Measurements from ENCODE around the gene TTC13. TPM values are rescaled to one million over a fixed set of nuclear protein-coding genes. Genes with fewer than 3 reads are reported as not detected.

Gene TTC13
- polyA plus RNA-seq, 1 of the 3 experiments (the other 2 are of a cell fraction) = 5.5 TPM

GRCh38 chr1:230979389-230979716 is 692 bp upstream of the TTC13 start:
- WGBS (ENCODE audit: low lambda C conversion rate) = 5% methylated on average over 12 of the region's 12 CpGs
- H4K20me1 ChIP-seq (ENCODE audit: insufficient read depth) = no peaks in the 10 kb centered on the region
- H3K27me3 ChIP-seq (ENCODE audit: insufficient read depth) = no peaks in the 10 kb centered on the region
- H3K9ac ChIP-seq = peak overlapping the region; percentile 64
- ChIA-PET POLR2A (interaction anchor here (1.2 kb wide), 1 partner anchor 236 kb away, joined by 3 read pairs; no protein-coding TSS in a partner anchor), CTCF (interaction anchor here (0.7 to 1.8 kb wide), 12 partner anchors 9 to 337 kb away, joined by 3 to 7 read pairs (median 4); partner anchors contain the start of gene COG2)
- peaks cover 6 to 26% of the 10 kb centered on the region in 2 experiments for H3K36me3 ChIP-seq (replicated peaks in 1 of 2; ENCODE audit: control insufficient read depth in 1 of 2, insufficient read depth in 2 of 2, low read length in 1 of 2)
- H3K79me2 ChIP-seq (ENCODE audit: insufficient read depth) = peaks cover 48% of the 10 kb centered on the region
- peak overlapping the region; percentile 92 for H2AFZ ChIP-seq (ENCODE audit: low read depth)
- H3K4me3 ChIP-seq (ENCODE audit: low read depth in 2 of 2, low read length in 1 of 2) = peak overlapping the region; percentile 85 to 92
- H3K4me2 ChIP-seq = peak overlapping the region; percentile 73
- TF ChIP-seq FOXJ3 (CRISPR knock-in tag; IDR thresholded peaks at IDR 0.05) (no peak), RCOR1 (IDR thresholded peaks at IDR 0.05; ENCODE audit: low read length) (no peak), RFX5 (IDR thresholded peaks at IDR 0.05; ENCODE audit: low read length) (no peak), SMC3 (IDR thresholded peaks at IDR 0.05; ENCODE audit: low read depth, low read length) (no peak), MEF2A (IDR thresholded peaks at IDR 0.05; ENCODE audit: borderline replicate concordance, low read depth) (no peak)
- no peaks in the 10 kb centered on the region for H3K9me3 ChIP-seq
- no peaks in the 10 kb centered on the region for H3K9me2 ChIP-seq
- H3K27ac ChIP-seq (ENCODE audit: low read depth in 2 of 2, low read length in 1 of 2) = peak overlapping the region in 1 of 2 experiments; percentile 76; a peak in 3 of 4 replicates
- no peaks in the 10 kb centered on the region for H3F3A ChIP-seq (replicated peaks; ENCODE audit: insufficient read depth)
- no peak for DNase-seq
- peaks cover 0 to 13% of the 10 kb centered on the region in 2 experiments; a peak in 3 of 4 replicates for H3K4me1 ChIP-seq (ENCODE audit: control insufficient read depth in 1 of 2, insufficient read depth in 2 of 2, low read depth in 1 of 2, low read length in 1 of 2)

GRCh38 chr1:230977761-230978490 is 735 bp downstream of the TTC13 start:
- peaks cover 0 to 13% of the 10 kb centered on the region in 2 experiments; a peak in 3 of 4 replicates for H3K4me1 ChIP-seq (ENCODE audit: control insufficient read depth in 1 of 2, insufficient read depth in 2 of 2, low read depth in 1 of 2, low read length in 1 of 2)
- peak overlapping the region; percentile 67 for H2AFZ ChIP-seq (ENCODE audit: low read depth)
- H4K20me1 ChIP-seq (ENCODE audit: insufficient read depth) = no peaks in the 10 kb centered on the region
- H3K27me3 ChIP-seq (ENCODE audit: insufficient read depth) = no peaks in the 10 kb centered on the region
- no peak for DNase-seq
- H3K4me3 ChIP-seq (ENCODE audit: low read depth in 2 of 2, low read length in 1 of 2) = peak overlapping the region; percentile 85 to 92
- POLR2A ChIA-PET = interaction anchor here (1.2 kb wide), 1 partner anchor 237 kb away, joined by 3 read pairs; no protein-coding TSS in a partner anchor
- H3F3A ChIP-seq (replicated peaks; ENCODE audit: insufficient read depth) = peaks cover 5% of the 10 kb centered on the region
- peaks cover 6 to 23% of the 10 kb centered on the region in 2 experiments for H3K36me3 ChIP-seq (replicated peaks in 1 of 2; ENCODE audit: control insufficient read depth in 1 of 2, insufficient read depth in 2 of 2, low read length in 1 of 2)
- WGBS (ENCODE audit: low lambda C conversion rate) = 8% methylated on average over 12 of the region's 52 CpGs
- no peaks in the 10 kb centered on the region for H3K9me3 ChIP-seq
- peak overlapping the region; percentile 80 for H3K4me2 ChIP-seq
- peaks cover 48% of the 10 kb centered on the region for H3K79me2 ChIP-seq (ENCODE audit: insufficient read depth)
- peak overlapping the region; percentile 44 for H3K9ac ChIP-seq
- TF ChIP-seq, protein P1, sequence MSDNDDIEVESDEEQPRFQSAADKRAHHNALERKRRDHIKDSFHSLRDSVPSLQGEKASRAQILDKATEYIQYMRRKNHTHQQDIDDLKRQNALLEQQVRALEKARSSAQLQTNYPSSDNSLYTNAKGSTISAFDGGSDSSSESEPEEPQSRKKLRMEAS (IDR thresholded peaks at IDR 0.05; ENCODE audit: low read depth) = 0 out of 2 replicates have a peak, but pooled peaks have one; percentile 18
- TF ChIP-seq GATA2 (CRISPR knock-in tag; IDR thresholded peaks at IDR 0.05) (peak; percentile 61), MXI1 (IDR thresholded peaks at IDR 0.05; ENCODE audit: low read depth, low read length) (0 out of 2 replicates have a peak, but pooled peaks have one; percentile 9), RXRA (IDR thresholded peaks at IDR 0.05; ENCODE audit: borderline replicate concordance, low read depth) (no peak)
- TF ChIP-seq, protein P2, sequence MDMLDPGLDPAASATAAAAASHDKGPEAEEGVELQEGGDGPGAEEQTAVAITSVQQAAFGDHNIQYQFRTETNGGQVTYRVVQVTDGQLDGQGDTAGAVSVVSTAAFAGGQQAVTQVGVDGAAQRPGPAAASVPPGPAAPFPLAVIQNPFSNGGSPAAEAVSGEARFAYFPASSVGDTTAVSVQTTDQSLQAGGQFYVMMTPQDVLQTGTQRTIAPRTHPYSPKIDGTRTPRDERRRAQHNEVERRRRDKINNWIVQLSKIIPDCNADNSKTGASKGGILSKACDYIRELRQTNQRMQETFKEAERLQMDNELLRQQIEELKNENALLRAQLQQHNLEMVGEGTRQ (IDR thresholded peaks at IDR 0.05; ENCODE audit: borderline replicate concordance, low read depth, low read length) = no peak
- H3K27ac ChIP-seq (ENCODE audit: low read depth in 2 of 2, low read length in 1 of 2) = peak overlapping the region in 1 of 2 experiments; percentile 58; a peak in 2 of 4 replicates
- H3K9me2 ChIP-seq = no peaks in the 10 kb centered on the region
- CTCF ChIA-PET = interaction anchor here (0.6 to 1.8 kb wide), 8 partner anchors 10 to 335 kb away, joined by 3 to 7 read pairs (median 4); partner anchors contain the start of gene COG2

Data from SK-N-SH (cell line).